ENCODE data around the gene MEGF11.

DNA sequence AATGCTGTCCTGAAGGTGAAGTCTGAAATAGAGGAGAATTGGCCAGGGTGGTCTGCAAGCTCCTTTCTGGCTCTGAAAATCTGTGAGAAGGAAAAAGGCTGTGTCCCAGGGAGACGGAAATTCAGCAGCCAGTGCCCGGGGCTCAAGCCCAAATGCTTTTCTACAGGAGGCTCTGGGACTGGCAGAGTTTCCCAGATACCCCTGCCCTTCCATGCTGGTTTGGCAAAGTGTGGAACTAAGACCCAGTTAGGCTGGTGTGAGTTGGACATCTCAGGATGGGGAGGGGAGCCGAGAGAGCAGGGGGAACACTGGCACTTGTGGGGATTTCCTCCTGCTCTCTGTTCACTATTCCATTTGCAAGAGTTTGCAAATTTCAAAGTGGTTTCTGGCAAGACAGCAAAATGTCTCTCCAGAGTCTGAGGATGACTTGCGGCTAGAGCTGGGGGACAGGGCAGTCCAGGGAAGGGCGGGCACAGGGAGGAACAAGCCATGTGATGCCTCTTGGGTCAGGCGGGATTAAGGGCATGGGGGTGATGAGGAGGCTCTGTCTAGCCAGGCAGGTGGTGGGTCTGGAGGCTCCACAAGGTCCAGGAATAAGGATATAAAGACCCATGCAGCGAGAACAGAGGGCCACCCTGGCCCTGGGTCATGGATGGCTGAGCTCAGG lies 231.9 kb downstream of the MEGF11 start:
- TF ChIP-seq, protein P1, sequence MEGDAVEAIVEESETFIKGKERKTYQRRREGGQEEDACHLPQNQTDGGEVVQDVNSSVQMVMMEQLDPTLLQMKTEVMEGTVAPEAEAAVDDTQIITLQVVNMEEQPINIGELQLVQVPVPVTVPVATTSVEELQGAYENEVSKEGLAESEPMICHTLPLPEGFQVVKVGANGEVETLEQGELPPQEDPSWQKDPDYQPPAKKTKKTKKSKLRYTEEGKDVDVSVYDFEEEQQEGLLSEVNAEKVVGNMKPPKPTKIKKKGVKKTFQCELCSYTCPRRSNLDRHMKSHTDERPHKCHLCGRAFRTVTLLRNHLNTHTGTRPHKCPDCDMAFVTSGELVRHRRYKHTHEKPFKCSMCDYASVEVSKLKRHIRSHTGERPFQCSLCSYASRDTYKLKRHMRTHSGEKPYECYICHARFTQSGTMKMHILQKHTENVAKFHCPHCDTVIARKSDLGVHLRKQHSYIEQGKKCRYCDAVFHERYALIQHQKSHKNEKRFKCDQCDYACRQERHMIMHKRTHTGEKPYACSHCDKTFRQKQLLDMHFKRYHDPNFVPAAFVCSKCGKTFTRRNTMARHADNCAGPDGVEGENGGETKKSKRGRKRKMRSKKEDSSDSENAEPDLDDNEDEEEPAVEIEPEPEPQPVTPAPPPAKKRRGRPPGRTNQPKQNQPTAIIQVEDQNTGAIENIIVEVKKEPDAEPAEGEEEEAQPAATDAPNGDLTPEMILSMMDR (IDR thresholded peaks at IDR 0.05; ENCODE audit: low read depth, low read length): no peak
- no peak for TF ChIP-seq EZH2phosphoT487 (IDR thresholded peaks at IDR 0.05; ENCODE audit: low read depth)

All from OCI-LY3 (cell line).